Thymus (tissue), 11 donors: Measurements from ENCODE around the gene NADSYN1. TPM values are rescaled to one million over a fixed set of nuclear protein-coding genes. Genes with fewer than 3 reads are reported as not detected.
"Not testable (repeated sequence)": the region's sequence is repeated elsewhere in the genome, so short reads cannot be mapped to it uniquely, and the experiment has no call there.

Experiments
- DNase-seq, 9 donors: peaks; one replicate each; pipeline ENCODE4 v3.0.0-alpha.2; 2013; ENCODE audit warnings: low spot score in 9 of 9, low read depth in 6 of 9, missing footprints in 1 of 9
- H3K27ac ChIP-seq, 2 donors: one replicate each; pipeline ENCODE4 v1.5.1; 2013; ENCODE audit warnings: control low read depth in 1 of 2, low read depth in 1 of 2, low read length in 1 of 2, mild to moderate bottlenecking in 1 of 2, moderate library complexity in 1 of 2
- H3K27me3 ChIP-seq, 2 donors: one replicate each; pipeline ENCODE4 v1.5.1; 2013; ENCODE audit warnings: low read length in 1 of 2; ENCODE audit not compliant: control insufficient read depth in 2 of 2, insufficient read depth in 1 of 2
- H3K36me3 ChIP-seq, 2 donors: one replicate each; pipeline ENCODE4 v1.5.1; 2013; ENCODE audit warnings: low read length in 1 of 2, mild to moderate bottlenecking in 1 of 2, moderate library complexity in 1 of 2; ENCODE audit not compliant: control insufficient read depth in 2 of 2, insufficient read depth in 2 of 2
- H3K4me1 ChIP-seq, 2 donors: one replicate each; pipeline ENCODE4 v1.5.1; 2013; ENCODE audit warnings: low read length in 2 of 2; ENCODE audit not compliant: control insufficient read depth in 2 of 2, insufficient read depth in 2 of 2
- H3K4me3 ChIP-seq, 2 donors: one replicate each; pipeline ENCODE4 v1.5.1; 2013; ENCODE audit warnings: low read length in 2 of 2, control low read depth in 1 of 2, mild to moderate bottlenecking in 1 of 2
- H3K9me3 ChIP-seq, 2 donors: one replicate each; pipeline ENCODE4 v1.5.1; 2013; ENCODE audit warnings: low read length in 1 of 2, mild to moderate bottlenecking in 1 of 2; ENCODE audit not compliant: control insufficient read depth in 2 of 2, insufficient read depth in 1 of 2
- WGBS: extraction: QIAGEN DNeasy Blood & Tissue Kit; methylation state at CpG from one replicate; pipeline ENCODE4 v1.1.7; 2013; 5-methylcytosine and 5-hydroxymethylcytosine counted together
- polyA plus RNA-seq: library from polyadenylated mRNA; stranded (reverse); fragments of 200-250 nt; gene quantifications from one replicate; pipeline ENCODE4 v1.2.3, GENCODE V29; 2013
- total RNA-seq: library from RNA; stranded (reverse); fragments of 120-200 nt; gene quantifications from one replicate; pipeline ENCODE4 v1.2.4, GENCODE V29; 2013
- donor health status: healthy.

The NADSYN1 gene
- total and polyA plus RNA-seq, 2 donors = 47.9 to 113 TPM

DNA sequence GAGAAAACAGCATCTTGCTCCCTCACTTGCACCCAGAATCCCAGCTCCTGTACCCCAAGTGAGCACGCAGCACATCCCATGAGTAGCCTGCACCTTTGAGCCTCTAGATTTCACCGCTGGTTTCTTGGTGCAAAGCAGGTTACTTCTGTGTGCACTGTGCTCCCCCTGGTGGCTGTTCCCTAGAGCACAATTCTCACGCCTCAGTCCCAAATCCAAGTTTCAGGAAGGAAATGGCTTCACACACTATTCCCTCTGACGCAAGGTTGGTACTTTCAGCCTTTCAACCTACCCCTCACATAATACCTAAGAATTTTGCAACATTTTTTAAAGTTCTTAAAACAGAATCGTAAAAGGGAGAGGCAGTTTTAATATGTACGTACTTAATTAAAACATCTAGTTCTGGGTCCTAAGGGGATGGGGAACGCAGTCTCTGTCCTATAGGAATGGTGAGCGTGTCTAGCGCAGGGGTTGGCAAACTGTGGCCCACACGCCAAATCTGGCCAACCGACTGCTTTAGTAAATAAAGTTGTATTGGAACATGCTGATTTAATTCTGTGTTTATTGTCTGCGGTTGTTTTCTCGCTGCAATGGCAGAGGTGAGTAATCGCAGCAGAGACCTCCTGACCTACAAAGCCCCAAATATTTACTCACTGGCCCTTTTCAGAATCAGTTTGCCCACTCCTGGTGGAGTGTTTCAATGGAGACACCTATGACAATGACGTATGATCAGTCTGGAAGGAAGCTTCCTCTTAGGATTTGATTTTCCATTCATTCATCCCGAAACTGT lies 32.4 kb upstream of the NADSYN1 start:
- peaks cover 0 to 2% of the 10 kb centered on the region in 2 donors for H3K27me3 ChIP-seq
- 72% methylated on average over 16 of the region's 16 CpGs for WGBS
- no peak overlapping the region for H3K27ac ChIP-seq
- no peaks in the 10 kb centered on the region for H3K9me3 ChIP-seq
- no peaks in the 10 kb centered on the region for H3K36me3 ChIP-seq
- H3K4me1 ChIP-seq = no peaks in the 10 kb centered on the region
- no peak overlapping the region for H3K4me3 ChIP-seq
- DNase-seq = peak in 2 of 9 donors; percentile 19 to 24

DNA sequence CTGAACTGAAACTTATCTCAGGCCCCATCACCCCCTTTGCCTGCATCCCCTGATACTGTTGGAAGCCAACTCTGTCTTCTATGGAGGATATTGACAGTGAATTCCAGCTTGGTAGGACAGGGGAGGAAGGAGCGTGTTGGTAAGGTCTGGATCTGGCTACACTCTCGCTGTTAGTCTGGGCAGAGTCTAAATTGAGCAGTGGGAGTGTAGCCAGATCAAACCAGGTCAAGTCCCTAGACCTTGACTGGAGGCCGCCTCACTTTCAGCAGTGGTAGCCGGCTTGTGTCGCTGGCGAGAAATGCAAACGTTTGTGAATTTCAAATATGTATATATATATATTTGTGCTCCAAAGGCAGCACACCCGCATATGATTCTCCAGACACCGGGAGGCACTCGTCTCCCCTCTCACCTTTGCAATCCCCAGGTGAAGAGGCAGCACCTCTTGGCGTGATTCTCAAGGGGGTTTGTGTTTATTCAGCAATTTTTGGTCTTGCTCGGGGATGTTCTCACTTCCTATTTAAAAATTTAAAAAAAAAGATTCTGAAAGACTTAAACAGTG lies 31.5 kb upstream of the NADSYN1 start:
- 90% methylated on average over 12 of the region's 12 CpGs for WGBS
- Histone ChIP-seq H3K4me1 (no peaks in the 10 kb centered on the region), H3K36me3 (no peaks in the 10 kb centered on the region), H3K27me3 (peaks cover 0 to 2% of the 10 kb centered on the region in 2 donors), H3K27ac (no peak overlapping the region), H3K4me3 (no peak overlapping the region), H3K9me3 (no peaks in the 10 kb centered on the region)
- DNase-seq = no peak

DNA sequence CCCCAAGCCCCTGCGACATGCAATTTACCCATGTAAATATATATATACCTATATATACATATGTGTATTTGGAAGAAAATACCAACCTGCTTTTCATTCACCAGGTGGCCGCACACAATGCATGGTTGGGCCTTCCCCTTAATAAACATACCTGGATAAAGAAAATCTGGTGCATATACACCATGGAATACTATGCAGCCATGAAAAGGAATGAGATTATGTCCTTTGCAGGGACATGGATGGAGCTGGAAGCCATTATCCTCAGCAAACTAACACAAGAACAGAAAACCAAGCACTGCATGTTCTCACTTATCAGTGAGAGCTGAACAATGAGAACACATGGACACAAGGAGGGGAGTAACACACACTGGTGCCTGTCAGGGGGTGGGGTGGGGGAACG lies 30.7 kb upstream of the NADSYN1 start:
- not testable (repeated sequence) for H3K9me3 ChIP-seq, H3K4me1 ChIP-seq, H3K4me3 ChIP-seq, H3K27me3 ChIP-seq, H3K36me3 ChIP-seq, H3K27ac ChIP-seq, DNase-seq
- WGBS = 97% methylated on average over 3 of the region's 3 CpGs

DNA sequence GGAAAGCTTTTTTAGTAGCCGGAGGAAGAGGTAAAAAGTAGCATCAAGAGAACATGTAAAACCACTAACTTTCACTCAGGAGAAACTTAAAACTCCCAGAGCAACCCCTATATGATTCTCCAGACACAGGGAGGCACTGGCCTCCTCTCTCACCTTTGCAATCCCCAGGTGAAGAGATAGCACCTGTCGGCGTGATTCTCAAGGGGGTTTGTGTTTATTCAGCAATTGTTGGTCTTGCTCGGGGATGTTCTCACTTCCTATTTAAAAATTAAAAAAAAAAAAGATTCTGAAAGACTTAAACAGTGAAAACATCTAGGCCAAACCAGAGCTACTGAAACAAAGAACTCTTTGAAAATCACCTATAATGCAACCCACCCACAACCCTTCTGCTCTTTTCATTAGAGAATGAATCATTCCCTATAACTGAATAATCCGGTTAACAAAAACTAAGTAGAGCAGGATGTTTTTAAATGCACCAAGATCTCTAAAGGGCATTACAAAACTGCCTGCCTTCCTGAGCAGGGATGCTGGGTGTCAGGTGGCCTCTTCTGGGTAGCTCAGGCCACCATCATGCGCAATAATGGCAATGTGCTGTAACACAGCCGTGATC lies 29.7 kb upstream of the NADSYN1 start:
- DNase-seq = no peak
- no peaks in the 10 kb centered on the region for H3K9me3 ChIP-seq
- no peaks in the 10 kb centered on the region for H3K36me3 ChIP-seq
- no peak overlapping the region for H3K27ac ChIP-seq
- H3K27me3 ChIP-seq = peaks cover 0 to 2% of the 10 kb centered on the region in 2 donors
- WGBS = 80% methylated on average over 7 of the region's 7 CpGs
- no peak overlapping the region for H3K4me3 ChIP-seq
- H3K4me1 ChIP-seq = no peaks in the 10 kb centered on the region

DNA sequence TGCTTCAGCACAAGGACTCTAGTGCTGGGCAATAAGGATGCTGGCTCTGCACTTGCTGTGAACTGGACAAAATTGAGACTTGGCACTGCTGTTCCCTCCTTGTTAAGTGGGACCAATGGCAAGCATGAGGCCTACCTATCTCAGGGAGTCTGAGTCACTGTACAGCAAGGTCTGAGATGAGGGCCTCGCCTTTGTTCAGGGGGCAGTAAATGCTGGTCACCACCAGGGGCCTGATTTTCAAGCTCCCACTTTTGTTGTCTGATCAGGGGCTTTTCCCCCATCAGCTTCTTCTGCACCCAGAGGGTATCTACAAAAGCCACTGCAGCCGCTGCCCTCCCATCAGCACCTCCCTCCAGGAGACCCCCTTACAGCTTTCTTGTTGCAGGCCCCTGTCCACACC lies 27.6 kb upstream of the NADSYN1 start:
- Histone ChIP-seq H3K27me3 (no peaks in the 10 kb centered on the region), H3K4me1 (no peaks in the 10 kb centered on the region), H3K4me3 (no peak overlapping the region), H3K27ac (no peak overlapping the region), H3K36me3 (no peaks in the 10 kb centered on the region), H3K9me3 (no peaks in the 10 kb centered on the region)
- DNase-seq = no peak
- WGBS = 97% methylated on average over 2 of the region's 2 CpGs

DNA sequence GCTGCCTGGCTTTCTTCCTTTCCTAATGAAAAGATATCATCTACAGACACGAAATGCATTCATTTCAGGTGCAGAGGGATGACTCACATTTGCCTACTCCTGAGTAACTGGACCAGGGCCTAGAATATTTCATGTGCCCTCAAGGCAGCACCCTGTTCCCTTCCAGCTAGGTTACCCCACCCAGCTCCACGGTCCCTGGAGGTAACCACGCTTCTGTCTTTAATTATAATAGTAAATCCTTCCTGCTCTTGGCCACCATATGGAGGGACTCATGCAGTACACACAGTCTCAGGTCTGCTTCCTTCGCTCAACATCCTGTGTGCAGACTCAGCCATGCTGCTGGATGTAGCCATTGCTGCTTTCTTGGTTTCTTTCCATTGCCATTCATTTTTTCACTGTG lies 27.1 kb upstream of the NADSYN1 start:
- H3K4me1 ChIP-seq = no peaks in the 10 kb centered on the region
- H3K27ac ChIP-seq = no peak overlapping the region
- DNase-seq = no peak
- H3K4me3 ChIP-seq = no peak overlapping the region
- no peaks in the 10 kb centered on the region for H3K27me3 ChIP-seq
- H3K36me3 ChIP-seq = no peaks in the 10 kb centered on the region
- no peaks in the 10 kb centered on the region for H3K9me3 ChIP-seq
- 84% methylated on average over 4 of the region's 4 CpGs for WGBS

DNA sequence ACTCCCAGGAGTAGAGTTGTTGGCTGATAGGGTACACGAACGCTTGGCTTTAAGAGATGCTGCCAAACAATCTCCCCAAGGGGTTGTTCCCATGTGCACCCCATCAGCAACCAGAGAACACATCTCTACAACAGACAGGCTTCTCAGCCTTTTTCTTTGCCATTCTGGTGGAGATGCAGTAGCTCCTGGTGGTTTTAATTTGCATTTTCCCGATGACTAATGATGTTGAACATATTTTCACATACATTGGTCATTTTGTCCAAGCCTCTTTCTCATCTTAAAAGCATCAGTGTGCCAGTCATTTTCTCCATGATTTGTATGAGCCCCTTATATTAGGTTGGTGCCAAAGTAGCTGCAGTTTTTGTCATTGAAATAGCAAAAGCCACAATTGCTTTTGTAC lies 26.6 kb upstream of the NADSYN1 start:
- Histone ChIP-seq H3K36me3 (no peaks in the 10 kb centered on the region), H3K9me3 (no peaks in the 10 kb centered on the region), H3K4me1 (no peaks in the 10 kb centered on the region), H3K27ac (no peak overlapping the region), H3K27me3 (no peaks in the 10 kb centered on the region), H3K4me3 (no peak overlapping the region)
- 98% methylated on average over 3 of the region's 3 CpGs for WGBS
- DNase-seq = no peak

DNA sequence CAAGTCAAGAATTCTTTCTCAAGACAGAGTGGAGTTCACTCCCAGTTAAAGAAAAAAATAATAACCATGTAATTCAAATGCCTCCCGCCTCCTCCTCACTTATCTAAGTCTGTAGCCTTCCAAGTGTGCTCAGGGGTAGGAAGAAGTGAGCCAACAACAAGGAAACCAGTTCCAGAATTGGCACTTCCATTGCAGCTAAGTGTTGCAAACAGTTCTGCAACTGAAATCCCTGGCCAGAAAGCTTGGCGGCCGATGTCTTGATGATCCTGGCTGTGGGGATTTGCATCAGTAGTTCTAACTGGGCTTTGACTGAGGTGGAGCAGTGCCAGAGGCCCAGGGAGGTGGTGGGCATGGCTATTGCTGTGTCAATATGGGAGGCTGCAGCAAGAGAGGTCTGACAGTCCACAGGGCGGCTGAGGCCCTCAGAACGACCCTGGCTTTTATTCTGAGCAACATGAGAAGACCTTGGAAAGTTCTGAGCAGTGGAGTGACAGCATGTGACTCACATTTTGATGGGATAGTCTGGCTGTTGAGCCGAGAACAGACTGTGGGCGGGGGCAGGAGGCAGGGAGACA lies 24.1 kb upstream of the NADSYN1 start:
- Histone ChIP-seq H3K9me3 (no peaks in the 10 kb centered on the region), H3K27ac (no peak overlapping the region), H3K36me3 (no peaks in the 10 kb centered on the region), H3K27me3 (no peaks in the 10 kb centered on the region), H3K4me3 (no peak overlapping the region), H3K4me1 (no peaks in the 10 kb centered on the region)
- no peak for DNase-seq
- 92% methylated on average over 7 of the region's 7 CpGs for WGBS

DNA sequence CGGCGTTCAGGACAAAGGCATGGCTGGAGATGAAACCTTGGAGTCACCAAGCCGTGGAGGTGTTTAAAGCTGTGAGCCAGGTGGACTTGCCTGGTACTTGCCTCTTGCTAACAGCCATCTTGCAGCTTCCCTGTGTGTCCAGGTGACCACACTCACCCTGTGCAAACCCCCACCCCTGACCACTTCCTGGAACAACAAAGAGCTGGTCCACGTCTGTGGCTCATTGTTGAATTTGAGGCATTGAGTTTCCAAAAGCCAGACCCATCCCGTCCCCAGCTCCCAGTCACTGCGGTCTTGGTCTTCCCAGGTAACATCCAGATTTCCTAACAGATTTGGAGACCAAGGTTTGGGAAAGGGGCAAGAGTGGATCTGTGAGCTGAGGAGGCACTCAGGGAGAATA lies 23.3 kb upstream of the NADSYN1 start:
- H3K9me3 ChIP-seq = no peaks in the 10 kb centered on the region
- WGBS = 86% methylated on average over 6 of the region's 6 CpGs
- H3K27me3 ChIP-seq = no peaks in the 10 kb centered on the region
- no peaks in the 10 kb centered on the region for H3K36me3 ChIP-seq
- no peak overlapping the region for H3K4me3 ChIP-seq
- no peaks in the 10 kb centered on the region for H3K4me1 ChIP-seq
- H3K27ac ChIP-seq = no peak overlapping the region
- DNase-seq = no peak
